Measurements from ENCODE around the gene NAGA.

- no peak for TF ChIP-seq CTCF (IDR thresholded peaks at IDR 0.05)
- TF ChIP-seq POLR2A (IDR thresholded peaks at IDR 0.05): peak; percentile 44 to 92
Measured at GRCh38 chr22:42070517-42071422, at the start of gene NAGA.

Measured in adrenal gland (tissue), 5 donors.